Measurements from ENCODE around the gene VPREB3.

VPREB3 gene

GRCh38 chr22:23769321-23769965, 15.2 kb upstream of the VPREB3 start:
- no peak overlapping the region for H2AFZ ChIP-seq (ENCODE audit: low read depth)
- H3K4me1 ChIP-seq (ENCODE audit: low read depth, poor library complexity, severe bottlenecking): peaks cover 63% of the 10 kb centered on the region
- no peaks in the 10 kb centered on the region for H4K20me1 ChIP-seq (ENCODE audit: insufficient read depth)
- peaks cover 11% of the 10 kb centered on the region for H3K79me2 ChIP-seq (ENCODE audit: insufficient read depth, low read depth)
- H3K36me3 ChIP-seq (ENCODE audit: insufficient read depth): no peaks in the 10 kb centered on the region
- H3K27ac ChIP-seq: no peak overlapping the region
- peak overlapping the region; percentile 86; the same call in 1 of the 2 replicates for H3K4me2 ChIP-seq
- no peaks in the 10 kb centered on the region for H3K27me3 ChIP-seq (ENCODE audit: insufficient read depth, low read depth)
- H3K4me3 ChIP-seq (IDR thresholded peaks at IDR 0.05; ENCODE audit: insufficient read depth, low read depth, low read length): no peak overlapping the region
- H3K9ac ChIP-seq: no peak overlapping the region
- no peak for TF ChIP-seq CTCF (conservative IDR thresholded peaks at IDR 0.05; ENCODE audit: low read depth, low read length)

- Histone ChIP-seq H4K20me1 (ENCODE audit: insufficient read depth) (no peaks in the 10 kb centered on the region), H3K4me1 (ENCODE audit: low read depth, poor library complexity, severe bottlenecking) (peaks cover 55% of the 10 kb centered on the region), H3K27ac (peak within 1 kb of the TSS; percentile 72), H3K4me3 (IDR thresholded peaks at IDR 0.05; ENCODE audit: insufficient read depth, low read depth, low read length) (peak within 1 kb of the TSS; percentile 32), H3K36me3 (ENCODE audit: insufficient read depth) (no peaks in the 10 kb centered on the region), H3K27me3 (ENCODE audit: insufficient read depth, low read depth) (no peaks in the 10 kb centered on the region), H3K79me2 (ENCODE audit: insufficient read depth, low read depth) (peaks cover 11% of the 10 kb centered on the region), H3K9ac (peak within 1 kb of the TSS; percentile 91), H3K4me2 (peak within 1 kb of the TSS; percentile 86), H2AFZ (ENCODE audit: low read depth) (peak within 1 kb of the TSS; percentile 86)
- peak; percentile 61 for TF ChIP-seq CTCF (conservative IDR thresholded peaks at IDR 0.05; ENCODE audit: low read depth, low read length)
These were observed 13.7 kb upstream of the VPREB3 start, which contains the start of gene CHCHD10 for GRCh38 chr22:23767673-23768548. TSS of gene CHCHD10 (minus strand) at chr22:23767972. CDS start at chr22:23767874, 98 bp downstream.

- H3K36me3 ChIP-seq (ENCODE audit: insufficient read depth): no peaks in the 10 kb centered on the region
- no peaks in the 10 kb centered on the region for H4K20me1 ChIP-seq (ENCODE audit: insufficient read depth)
- peaks cover 53% of the 10 kb centered on the region for H3K4me1 ChIP-seq (ENCODE audit: low read depth, poor library complexity, severe bottlenecking)
- H3K27ac ChIP-seq: peak overlapping the region; percentile 72
- peak overlapping the region; percentile 82 for H3K4me2 ChIP-seq
- H3K79me2 ChIP-seq (ENCODE audit: insufficient read depth, low read depth): peaks cover 11% of the 10 kb centered on the region
- peak overlapping the region; percentile 32 for H3K4me3 ChIP-seq (IDR thresholded peaks at IDR 0.05; ENCODE audit: insufficient read depth, low read depth, low read length)
- H3K9ac ChIP-seq: peak overlapping the region; percentile 91
- H3K27me3 ChIP-seq (ENCODE audit: insufficient read depth, low read depth): no peaks in the 10 kb centered on the region
- H2AFZ ChIP-seq (ENCODE audit: low read depth): peak overlapping the region; percentile 86; the same call in 1 of the 2 replicates
- no peak for TF ChIP-seq CTCF (conservative IDR thresholded peaks at IDR 0.05; ENCODE audit: low read depth, low read length)
These were observed 13.1 kb upstream of the VPREB3 start for GRCh38 chr22:23767303-23767672.

- no peaks in the 10 kb centered on the region for H3K27me3 ChIP-seq (ENCODE audit: insufficient read depth, low read depth)
- no peak for TF ChIP-seq CTCF (conservative IDR thresholded peaks at IDR 0.05; ENCODE audit: low read depth, low read length)
- peaks cover 11% of the 10 kb centered on the region for H3K79me2 ChIP-seq (ENCODE audit: insufficient read depth, low read depth)
- no peak overlapping the region for H3K27ac ChIP-seq
- no peak overlapping the region for H3K4me2 ChIP-seq
- peaks cover 32% of the 10 kb centered on the region for H3K4me1 ChIP-seq (ENCODE audit: low read depth, poor library complexity, severe bottlenecking)
- no peak overlapping the region for H3K4me3 ChIP-seq (IDR thresholded peaks at IDR 0.05; ENCODE audit: insufficient read depth, low read depth, low read length)
- no peaks in the 10 kb centered on the region for H3K36me3 ChIP-seq (ENCODE audit: insufficient read depth)
- H4K20me1 ChIP-seq (ENCODE audit: insufficient read depth): no peaks in the 10 kb centered on the region
- H2AFZ ChIP-seq (ENCODE audit: low read depth): no peak overlapping the region
- H3K9ac ChIP-seq: no peak overlapping the region
These were observed 11.0 kb upstream of the VPREB3 start for GRCh38 chr22:23764899-23765881.

Data from KMS-11 (cell line).